BLaER1 (cell line): Measurements from ENCODE around the gene MFRP.

ENCODE experiments used
- H3K27ac ChIP-seq: shearing (Covaris generic); formaldehyde crosslinking; 2 replicates; pipeline ENCODE4 v1.8.1; 2022
- H3K27me3 ChIP-seq: shearing (Covaris generic); formaldehyde crosslinking; 2 replicates; pipeline ENCODE4 v1.8.1; 2022
- H3K36me3 ChIP-seq: shearing (Covaris generic); formaldehyde crosslinking; 2 replicates; pipeline ENCODE4 v1.8.1; 2022
- H3K4me1 ChIP-seq: shearing (Covaris generic); formaldehyde crosslinking; 2 replicates; pipeline ENCODE4 v1.8.1; 2022
- H3K4me2 ChIP-seq: shearing (Covaris generic); formaldehyde crosslinking; 2 replicates; pipeline ENCODE4 v1.8.1; 2022
- H3K4me3 ChIP-seq: shearing (Covaris generic); formaldehyde crosslinking; 2 replicates; pipeline ENCODE4 v1.8.1; 2022
- H3K9ac ChIP-seq: shearing (Covaris generic); formaldehyde crosslinking; 2 replicates; pipeline ENCODE4 v1.8.1; 2022
- H3K9me3 ChIP-seq: shearing (Covaris generic); formaldehyde crosslinking; 2 replicates; pipeline ENCODE4 v1.8.1; 2022
- H4K20me1 ChIP-seq: shearing (Covaris generic); formaldehyde crosslinking; 2 replicates; pipeline ENCODE4 v1.8.1; 2022
- Cebpa-rat ChIP-seq: shearing (Covaris generic); IDR thresholded peaks from 2 replicates; pipeline ENCODE4 v1.8.1; 2022

The MFRP gene

DNA sequence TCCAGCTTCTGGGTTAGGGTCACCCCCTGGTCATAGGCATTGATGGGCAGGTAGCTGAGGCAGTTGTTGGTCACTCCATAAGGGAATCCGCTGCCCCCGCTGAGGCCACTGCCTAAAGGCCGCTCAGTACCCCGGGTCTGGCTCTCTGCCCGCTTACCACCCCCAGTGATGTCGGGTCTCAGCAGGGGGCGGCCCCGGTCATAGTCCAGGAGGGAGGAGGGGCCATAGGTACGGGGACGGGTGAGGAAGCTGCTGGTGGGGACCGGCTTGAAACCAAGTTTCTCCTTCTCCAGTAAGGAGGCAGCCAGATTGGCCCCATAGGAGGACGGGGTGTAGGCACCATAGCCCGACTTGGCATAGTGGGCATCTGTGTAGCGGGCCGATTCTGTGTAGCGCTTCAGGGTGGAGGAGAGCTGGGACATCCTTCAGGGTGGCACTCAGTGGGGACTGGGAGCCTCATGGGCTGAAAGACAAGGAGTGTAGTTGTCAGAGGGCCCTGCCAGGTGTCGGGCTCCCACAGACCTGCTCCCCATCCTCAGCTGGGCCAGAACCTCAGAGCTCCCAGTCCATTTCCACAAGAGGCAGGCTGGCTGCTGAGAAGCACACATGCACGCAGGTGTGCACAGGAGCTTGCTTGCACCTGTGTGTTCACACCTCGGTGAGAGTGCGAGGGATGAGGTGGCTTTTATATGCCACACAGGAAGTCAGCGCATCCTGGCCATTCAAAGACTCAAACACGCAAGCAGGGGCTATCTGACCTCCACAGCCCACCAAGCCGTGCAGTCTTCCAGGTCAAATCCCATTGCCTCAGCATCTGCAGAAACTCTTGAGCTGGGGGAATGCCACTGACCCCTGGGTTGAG, 26.8 kb upstream of the MFRP start:
- Histone ChIP-seq H3K4me3 (no peak overlapping the region), H3K27ac (no peak overlapping the region), H3K9me3 (no peaks in the 10 kb centered on the region), H3K4me2 (peak overlapping the region; percentile 55), H3K9ac (no peak overlapping the region), H3K4me1 (peaks cover 80% of the 10 kb centered on the region), H3K27me3 (no peaks in the 10 kb centered on the region), H3K36me3 (no peaks in the 10 kb centered on the region), H4K20me1 (no peaks in the 10 kb centered on the region)
- TF ChIP-seq Cebpa-rat, result no peak

DNA sequence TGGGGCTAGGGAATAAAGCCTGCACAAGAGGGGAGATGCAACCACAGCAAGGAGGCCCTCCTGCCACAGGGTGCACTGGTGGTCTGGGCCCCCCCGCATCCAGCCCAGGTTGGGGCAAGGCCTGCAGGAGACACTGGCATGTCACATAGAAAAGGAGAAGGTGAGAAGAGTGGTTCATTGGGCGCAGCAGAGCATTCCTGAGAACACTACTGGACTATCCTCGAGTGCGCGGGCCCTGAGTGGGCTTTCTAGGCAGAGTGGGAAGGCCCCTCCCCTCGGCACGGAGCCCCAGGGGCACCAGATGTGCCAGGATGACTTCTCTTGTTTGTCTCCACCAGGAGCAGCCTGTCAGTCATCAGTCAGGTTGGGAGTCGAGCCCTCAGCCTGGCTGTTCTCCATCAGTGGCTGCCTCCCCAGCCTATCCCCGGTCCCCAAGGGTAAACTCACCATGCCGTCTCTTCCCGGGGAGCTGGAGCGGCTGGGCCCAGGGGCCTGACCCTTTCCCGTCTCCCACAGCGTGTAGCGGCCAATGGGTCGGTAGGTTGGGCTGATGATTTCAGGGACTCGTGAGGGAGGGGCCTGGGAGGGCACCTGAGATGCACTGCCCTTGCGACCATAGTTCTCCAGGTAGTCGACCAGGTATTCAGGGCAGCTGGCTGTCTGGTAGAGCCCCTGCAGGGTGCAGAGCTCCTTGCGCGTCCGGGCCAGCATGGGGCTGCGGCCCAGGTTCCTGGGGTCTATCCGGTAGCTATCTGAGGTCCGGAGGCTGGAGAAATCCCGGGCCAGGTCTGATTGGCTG, 26.0 kb upstream of the MFRP start:
- TF ChIP-seq Cebpa-rat, result no peak
- H3K4me1 ChIP-seq, result peaks cover 82% of the 10 kb centered on the region
- H3K9me3 ChIP-seq, result no peaks in the 10 kb centered on the region
- no peaks in the 10 kb centered on the region for H3K27me3 ChIP-seq
- H3K4me2 ChIP-seq, result peak overlapping the region; percentile 41
- no peak overlapping the region for H3K27ac ChIP-seq
- no peak overlapping the region for H3K9ac ChIP-seq
- no peaks in the 10 kb centered on the region for H4K20me1 ChIP-seq
- H3K4me3 ChIP-seq, result no peak overlapping the region
- H3K36me3 ChIP-seq, result no peaks in the 10 kb centered on the region

DNA sequence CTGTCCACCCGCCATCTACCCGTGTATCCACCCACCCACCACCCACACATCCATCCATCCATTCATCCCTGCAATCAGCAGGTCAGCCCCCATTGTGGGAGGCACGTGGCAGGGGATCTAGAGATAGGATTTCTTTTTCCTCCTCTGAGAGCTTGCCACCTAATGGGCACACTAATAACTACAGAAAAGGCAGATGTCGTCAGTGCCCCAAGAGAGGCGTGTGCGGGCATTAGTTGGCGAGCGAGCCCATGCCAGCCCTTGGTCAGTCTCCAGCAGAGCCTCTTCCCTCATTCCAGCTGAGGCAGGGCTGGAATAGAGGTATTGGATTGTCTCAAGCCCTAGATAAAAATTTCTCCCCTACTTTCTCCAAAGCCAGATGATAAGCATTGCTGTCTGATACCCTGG, 25.3 kb upstream of the MFRP start:
- Histone ChIP-seq H3K27ac (no peak overlapping the region), H3K36me3 (no peaks in the 10 kb centered on the region), H3K9me3 (no peaks in the 10 kb centered on the region), H3K4me3 (no peak overlapping the region), H3K27me3 (no peaks in the 10 kb centered on the region), H3K9ac (no peak overlapping the region), H4K20me1 (no peaks in the 10 kb centered on the region), H3K4me1 (peaks cover 82% of the 10 kb centered on the region), H3K4me2 (peak overlapping the region; percentile 41)
- no peak for TF ChIP-seq Cebpa-rat

DNA sequence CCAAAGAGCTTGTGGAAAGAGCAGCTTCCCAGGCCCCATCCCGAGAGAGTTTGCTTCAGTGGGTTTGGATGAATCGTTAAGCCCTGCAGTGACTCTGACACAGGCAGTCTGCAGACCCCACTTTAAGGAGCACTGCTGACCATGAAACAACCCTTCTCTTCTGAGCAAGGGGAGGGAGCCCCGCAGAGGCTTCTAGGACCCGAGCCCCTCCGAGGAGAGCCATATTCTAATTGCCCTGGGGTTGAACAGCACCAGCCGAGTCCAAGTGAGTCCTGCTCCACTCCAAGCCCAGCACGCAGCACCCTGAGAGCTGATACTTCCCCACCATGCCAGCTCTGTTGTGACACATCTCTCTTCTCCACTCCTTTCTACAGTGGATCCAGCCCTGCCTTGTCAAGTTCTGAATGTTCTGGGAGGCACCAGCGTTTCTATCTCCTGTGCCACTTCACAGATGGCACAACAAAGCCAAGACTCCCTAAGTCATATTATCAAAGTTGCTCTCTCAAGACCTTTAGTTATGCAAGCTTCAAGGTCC, 24.6 kb upstream of the MFRP start:
- Histone ChIP-seq H3K9ac (no peak overlapping the region), H4K20me1 (no peaks in the 10 kb centered on the region), H3K27ac (peak overlapping the region; percentile 16; the same call in 1 of the 2 replicates), H3K4me3 (no peak overlapping the region), H3K27me3 (no peaks in the 10 kb centered on the region), H3K9me3 (no peaks in the 10 kb centered on the region), H3K4me1 (peaks cover 77% of the 10 kb centered on the region), H3K4me2 (peak overlapping the region; percentile 41), H3K36me3 (no peaks in the 10 kb centered on the region)
- TF ChIP-seq Cebpa-rat, result no peak

DNA sequence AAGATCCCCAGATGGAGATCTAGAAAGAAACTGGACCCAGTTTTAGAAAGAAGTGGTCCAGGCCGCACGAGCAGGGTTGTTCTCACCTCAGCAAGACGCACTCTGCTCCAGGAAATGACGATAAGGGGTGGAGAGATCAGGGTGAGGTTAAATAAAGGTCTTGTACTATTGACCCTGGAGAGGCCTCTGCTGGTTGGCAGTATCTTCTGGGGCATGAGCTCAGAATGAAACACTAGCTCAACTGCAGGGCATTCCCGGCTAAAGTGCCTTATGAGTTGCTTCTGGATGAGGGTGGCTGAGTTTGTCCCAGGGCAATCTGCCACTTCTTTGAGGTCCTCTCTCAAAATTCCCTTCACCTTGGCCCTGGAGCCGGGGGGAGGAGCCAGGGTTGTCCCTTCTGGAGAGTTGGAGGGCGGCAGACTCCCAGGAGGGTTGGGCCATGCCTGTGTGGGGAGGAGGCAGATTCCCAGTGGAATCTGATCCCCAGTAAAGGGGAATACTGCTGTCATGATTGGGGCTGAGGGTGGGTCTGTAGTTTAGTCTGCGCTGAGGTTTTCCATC, 24.1 kb upstream of the MFRP start:
- Histone ChIP-seq H3K9me3 (no peaks in the 10 kb centered on the region), H3K4me3 (no peak overlapping the region), H3K9ac (no peak overlapping the region), H3K4me1 (peaks cover 76% of the 10 kb centered on the region), H3K27ac (peak overlapping the region; percentile 16; the same call in 1 of the 2 replicates), H3K36me3 (no peaks in the 10 kb centered on the region), H4K20me1 (no peaks in the 10 kb centered on the region), H3K27me3 (no peaks in the 10 kb centered on the region), H3K4me2 (peak overlapping the region; percentile 41)
- no peak for TF ChIP-seq Cebpa-rat

DNA sequence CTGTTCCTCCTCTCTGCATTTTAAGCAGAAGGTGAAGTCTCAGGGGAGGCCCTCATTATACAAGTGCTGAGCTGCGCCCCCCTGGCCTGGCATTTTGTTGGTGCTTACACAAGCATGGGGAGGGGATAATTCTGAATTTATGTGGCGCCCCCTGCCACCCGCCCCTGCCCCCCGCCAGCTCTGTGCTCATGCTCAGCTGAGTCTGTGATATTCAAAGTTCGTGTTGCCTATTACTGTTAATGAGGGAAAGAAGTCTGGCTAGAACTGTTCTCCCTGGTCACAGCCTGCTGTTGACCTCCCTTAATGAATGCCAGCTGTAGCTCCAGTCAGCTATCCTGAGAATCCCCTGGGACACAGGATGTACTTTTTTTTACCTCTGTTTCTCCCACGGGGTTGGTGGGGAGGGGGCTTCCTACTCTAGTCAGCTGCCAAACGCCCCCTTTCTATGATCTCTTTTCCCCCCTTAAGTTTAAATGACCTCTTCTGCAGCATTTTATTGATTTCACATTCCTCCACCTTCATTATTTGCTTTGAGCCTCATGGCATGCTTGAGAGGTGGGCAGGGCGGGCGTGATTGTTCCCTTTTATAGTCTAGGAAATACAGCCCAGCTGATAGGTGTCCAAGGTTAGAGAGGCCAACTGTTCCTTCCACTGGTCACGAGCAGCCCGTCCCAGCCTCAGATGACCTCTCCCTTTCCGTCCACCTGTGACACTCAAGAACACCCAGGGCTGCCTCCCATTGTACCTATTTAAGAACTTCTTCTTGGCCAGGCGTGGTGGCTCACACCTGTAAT, 22.8 kb upstream of the MFRP start:
- Histone ChIP-seq H3K27ac (no peak overlapping the region), H4K20me1 (no peaks in the 10 kb centered on the region), H3K4me1 (peaks cover 86% of the 10 kb centered on the region), H3K9me3 (no peaks in the 10 kb centered on the region), H3K9ac (no peak overlapping the region), H3K4me3 (no peak overlapping the region), H3K4me2 (peak overlapping the region; percentile 66), H3K27me3 (peaks cover 6% of the 10 kb centered on the region; the same call in 1 of the 2 replicates), H3K36me3 (no peaks in the 10 kb centered on the region)
- no peak for TF ChIP-seq Cebpa-rat

DNA sequence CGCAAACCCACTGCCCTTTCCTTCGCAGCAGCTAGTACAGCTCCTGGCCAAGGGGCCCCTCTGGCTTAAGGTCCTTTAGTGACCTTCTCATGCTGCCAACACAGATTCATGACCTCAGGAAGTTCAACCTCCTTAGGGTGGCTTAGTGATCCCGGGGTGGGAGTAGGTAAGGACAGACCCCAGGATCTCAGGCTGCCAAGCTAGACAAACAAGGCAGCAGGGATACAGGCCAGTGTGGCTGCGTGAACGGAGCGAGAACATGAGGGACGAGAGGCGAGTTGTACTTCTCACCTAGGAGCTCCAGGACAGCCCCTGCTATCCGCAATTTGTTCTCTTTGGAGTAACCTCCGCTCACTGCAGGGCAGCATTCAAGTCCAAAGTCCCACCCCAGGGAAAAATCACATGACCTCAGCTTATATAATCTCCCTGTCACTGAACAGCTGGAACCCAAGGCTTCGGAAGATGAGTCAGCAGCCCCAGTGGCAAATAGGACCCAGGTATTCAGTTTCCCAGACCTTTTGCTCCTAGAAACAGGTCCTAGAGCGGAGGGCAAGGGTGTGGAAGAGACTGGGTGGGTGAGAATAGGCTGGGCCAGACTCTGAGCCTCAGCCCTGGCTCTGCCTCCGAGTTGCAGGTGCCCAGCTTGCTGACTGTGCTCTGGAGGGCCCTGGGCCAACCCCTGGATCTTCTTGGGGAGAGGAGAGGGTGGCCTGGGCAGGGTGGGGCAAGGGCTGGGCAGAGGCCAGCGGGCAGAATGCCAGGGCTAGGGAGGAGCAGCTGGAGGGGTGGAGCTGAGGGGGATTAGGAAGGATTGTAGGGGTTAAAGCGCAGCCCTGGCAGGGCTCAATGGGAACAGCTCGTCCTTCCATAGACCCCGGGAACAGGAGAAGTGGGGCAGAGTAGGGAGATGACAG, 21.9 kb upstream of the MFRP start:
- Histone ChIP-seq H3K4me3 (no peak overlapping the region), H3K27me3 (peaks cover 15% of the 10 kb centered on the region), H3K36me3 (no peaks in the 10 kb centered on the region), H3K9me3 (no peaks in the 10 kb centered on the region), H3K27ac (0 out of 2 replicates have a peak overlapping the region, but pooled peaks have one; percentile 1), H3K4me2 (peak overlapping the region; percentile 66), H3K4me1 (peaks cover 83% of the 10 kb centered on the region), H3K9ac (no peak overlapping the region), H4K20me1 (0 out of 2 replicates have a peak, but pooled peaks cover 2% of the 10 kb centered on the region)
- TF ChIP-seq Cebpa-rat, result no peak

DNA sequence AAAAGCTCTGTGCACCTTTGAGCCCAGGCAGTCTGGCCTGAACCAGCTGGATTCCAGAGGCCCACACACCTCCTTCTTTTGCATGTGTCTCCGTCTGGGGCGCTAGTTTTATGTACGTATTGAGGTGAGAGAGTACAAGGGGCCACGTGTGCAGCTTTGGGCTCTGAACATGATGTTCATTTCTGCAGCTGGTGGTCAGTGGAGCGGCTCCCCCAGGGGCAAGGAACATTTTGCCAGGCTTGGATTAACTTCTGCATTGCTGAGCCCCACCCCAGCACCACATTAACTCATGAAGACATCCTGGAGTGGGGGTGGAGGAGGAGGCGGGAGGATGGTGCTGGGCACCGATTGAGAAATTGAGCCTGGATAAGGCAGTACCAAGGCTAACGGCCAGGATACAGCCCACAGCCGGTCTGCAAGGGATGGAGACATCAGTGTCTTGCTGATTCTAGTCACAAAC, 21.2 kb upstream of the MFRP start:
- Histone ChIP-seq H3K4me3 (no peak overlapping the region), H3K9ac (no peak overlapping the region), H3K27ac (no peak overlapping the region), H3K4me2 (peak overlapping the region; percentile 66), H3K4me1 (peaks cover 87% of the 10 kb centered on the region), H3K27me3 (peaks cover 21% of the 10 kb centered on the region), H3K9me3 (no peaks in the 10 kb centered on the region), H3K36me3 (no peaks in the 10 kb centered on the region), H4K20me1 (0 out of 2 replicates have a peak, but pooled peaks cover 8% of the 10 kb centered on the region)
- no peak for TF ChIP-seq Cebpa-rat
